Heart right ventricle (tissue), 16 donors: ENCODE data around the gene PCA3. TPM values are rescaled to one million over a fixed set of nuclear protein-coding genes. Genes with fewer than 3 reads are reported as not detected.
A peak's percentile ranks its signal among the peaks of the same experiment; 100 is the strongest.

Experiments used
- ATAC-seq, 8 donors: fragments of 200-7000 bp; cut with Tn5 transposase; one replicate each; pipeline ENCODE4 v1.9.1; 2020; ENCODE audit warnings: mild to moderate bottlenecking in 8 of 8, moderate library complexity in 8 of 8, moderate number of reproducible peaks in 1 of 8
- DNase-seq, 2 donors: peaks; one replicate each; pipeline ENCODE4 v3.0.0-alpha.2; 2020
- H3K27ac ChIP-seq, 10 donors: fragments of 200-600 bp; sonication (generic) in 2 of 10; one replicate each; pipeline versions ENCODE4 v1.5.0 to v1.8.0; 2020 to 2022; ENCODE audit warnings: mild to moderate bottlenecking in 3 of 10
- H3K27me3 ChIP-seq, 7 donors: fragments of 200-600 bp; one replicate each; pipeline ENCODE4 v1.8.0; 2021 to 2022; ENCODE audit warnings: mild to moderate bottlenecking in 2 of 7
- H3K36me3 ChIP-seq, 9 donors: fragments of 200-600 bp; sonication (generic) in 1 of 9; one replicate each; pipeline versions ENCODE4 v1.5.0 to v1.8.0; 2020 to 2022; ENCODE audit warnings: mild to moderate bottlenecking in 2 of 9
- H3K4me1 ChIP-seq, 9 donors: fragments of 200-600 bp; sonication (generic) in 1 of 9; one replicate each; pipeline versions ENCODE4 v1.5.0 to v1.8.0; 2020 to 2022; ENCODE audit warnings: mild to moderate bottlenecking in 4 of 9
- H3K4me3 ChIP-seq, 10 donors: fragments of 200-600 bp; sonication (generic) in 2 of 10; one replicate each; pipeline versions ENCODE4 v1.5.0 to v1.8.0; 2020 to 2022; ENCODE audit warnings: mild to moderate bottlenecking in 7 of 10, moderate library complexity in 2 of 10
- H3K9me3 ChIP-seq, 11 donors: fragments of 200-600 bp in 10 of 11; sonication (generic) in 2 of 11; one replicate each; pipeline versions ENCODE4 v1.5.0 to v1.8.0; 2013 to 2022; ENCODE audit warnings: mild to moderate bottlenecking in 2 of 11, control low read depth in 1 of 11, moderate library complexity in 1 of 11
- CTCF ChIP-seq, 9 donors: fragments of 200-600 bp; sonication (generic) in 2 of 9; IDR thresholded peaks; one replicate each; pipeline versions ENCODE4 v1.5.0 to v1.8.0; 2021 to 2022; ENCODE audit warnings: antibody characterized with exemption in 9 of 9, mild to moderate bottlenecking in 5 of 9, moderate library complexity in 1 of 9
- WGBS, 2 donors: extraction: QIAGEN DNeasy Blood & Tissue Kit; methylation state at CpG; one replicate each; pipeline ENCODE4 v1.1.7; 2013; ENCODE audit warnings: inconsistent platforms in 1 of 2; 5-methylcytosine and 5-hydroxymethylcytosine counted together
- intact Hi-C, 10 donors: fragments of 100-400 bp; cut with DNase I; formaldehyde crosslinking; loops; one replicate each; pipeline versions ENCODE4 v1.11.1 to v1.14.2; 2022
- polyA plus RNA-seq, 2 donors: library from polyadenylated mRNA; stranded (reverse); fragments of 200-250 nt; gene quantifications; one replicate each; pipeline ENCODE4 v1.2.3, GENCODE V29; 2013
- total RNA-seq, 10 donors: library from RNA; stranded (reverse); fragmentation: NEBNext Ultra II Directional in 3 of 10; extraction: Animal tissue kit (Norgen Biotek cat#: 25700) in 3 of 10; gene quantifications; one replicate each; pipeline versions ENCODE4 v1.2.1 to v1.2.4, GENCODE V29; 2021 to 2023
- donor health status: Arrhythmogenic right ventricular cardiomyopathy.
- donor health status: ischemic (EF 13 %, LVEDD 7.1; RV severe dilation, severe dysfunction).
- donor health status: healthy with polysubstance abuse.
- donor health status: DM: no; HTN: yes; CAD: no.
- donor health status: DM: no; HTN: no; CAD: no.
- donor health status: ischemic (EF 25% LVEDD 6.9; RV normal size, moderate dysfunction).
- donor health status: ischemic (EF 25% LVEDD 5.7; RV mildly dilated, moderate dysfunction).
- donor health status: healthy.
- donor health status: DM: yes; HTN: yes; CAD: no.
- donor health status: Ischemic cardiomyopathy.
- donor health status: ischemic (EF 35%, LVEDD 5.7; RV mildly dilated, moderate dysfunction).
- donor health status: nonischemic (EF 11% LVEDD 7.7; RV severe dilation, severe dysfunction).
- donor health status: DM: yes; HTN: yes; CAD: no.
- donor health status: PGD.
- donor health status: ischemic (EF 29% LVEDD 5.4; RV normal size, mild dysfunction).
- donor health status: nonischemic (EF 23%, LVEDD 6.1; RV moderate dilation, normal function).

The PCA3 gene
- total and polyA plus RNA-seq, 12 donors: 0.01 TPM; not detected in 11

- H3K27me3 ChIP-seq: peaks cover 0 to 19% (median 4%) of the 10 kb centered on the region in 7 donors
- WGBS, 2 donors: 26 to 43% methylated on average over 1 of the region's 1 CpG
These were observed 2.8 kb upstream of the PCA3 start for GRCh38 chr9:76761448-76761847.

GRCh38 chr9:76766126-76766525 lies 1.9 kb downstream of the PCA3 start:
- no peak for TF ChIP-seq CTCF (IDR thresholded peaks at IDR 0.05)
- DNase-seq (no peak), ATAC-seq (no peak)
- no peak overlapping the region for H3K27ac ChIP-seq
- H3K27me3 ChIP-seq: peaks cover 0 to 9% (median 0%) of the 10 kb centered on the region in 7 donors
- no peaks in the 10 kb centered on the region for H3K4me1 ChIP-seq
- no peak overlapping the region for H3K4me3 ChIP-seq
- 70 to 74% methylated on average over 3 of the region's 3 CpGs for WGBS, 2 donors
- no peaks in the 10 kb centered on the region for H3K9me3 ChIP-seq
- intact Hi-C loops: no loop called here
- no peaks in the 10 kb centered on the region for H3K36me3 ChIP-seq

More at GRCh38 chr9:76761448-76761847, 2.8 kb upstream of the PCA3 start:
- no peaks in the 10 kb centered on the region for H3K9me3 ChIP-seq
- no peaks in the 10 kb centered on the region for H3K4me1 ChIP-seq
- intact Hi-C loops: no loop called here
- peak in 5 of 9 donors; percentile 12 to 44 (median 23) for TF ChIP-seq CTCF (IDR thresholded peaks at IDR 0.05)
- no peaks in the 10 kb centered on the region for H3K36me3 ChIP-seq
- H3K4me3 ChIP-seq: no peak overlapping the region
- no peak overlapping the region for H3K27ac ChIP-seq
- ATAC-seq: no peak
- no peak for DNase-seq

- no peak overlapping the region for H3K27ac ChIP-seq
- TF ChIP-seq CTCF (IDR thresholded peaks at IDR 0.05): no peak
- no peak overlapping the region for H3K4me3 ChIP-seq
- H3K36me3 ChIP-seq: no peaks in the 10 kb centered on the region
- H3K27me3 ChIP-seq: peaks cover 0 to 9% (median 0%) of the 10 kb centered on the region in 7 donors
- H3K9me3 ChIP-seq: no peaks in the 10 kb centered on the region
- no peak for ATAC-seq
- intact Hi-C loops: no loop called here
- H3K4me1 ChIP-seq: no peaks in the 10 kb centered on the region
- no peak for DNase-seq
- 48 to 72% methylated on average over 5 of the region's 5 CpGs for WGBS, 2 donors
These were observed 8.6 kb downstream of the PCA3 start for GRCh38 chr9:76772686-76773445.

- no peak for ATAC-seq
- peaks cover 0 to 7% (median 0%) of the 10 kb centered on the region in 7 donors for H3K27me3 ChIP-seq
- H3K27ac ChIP-seq: no peak overlapping the region
- no peaks in the 10 kb centered on the region for H3K9me3 ChIP-seq
- DNase-seq: no peak
- H3K4me1 ChIP-seq: no peaks in the 10 kb centered on the region
- H3K4me3 ChIP-seq: no peak overlapping the region
- TF ChIP-seq CTCF (IDR thresholded peaks at IDR 0.05): no peak
- no peaks in the 10 kb centered on the region for H3K36me3 ChIP-seq
- intact Hi-C loops: no loop called here
These were observed 20.6 kb downstream of the PCA3 start for GRCh38 chr9:76784881-76785280.
